HCT116 (cell line): ENCODE data around the gene EIF2S3B. TPM values are rescaled to one million over a fixed set of nuclear protein-coding genes. Genes with fewer than 3 reads are reported as not detected.

ENCODE experiments used
- ATAC-seq: fragments of 200-7000 bp; cut with Tn5 transposase; 2 replicates; pipeline ENCODE4 v1.9.1; 2020; ENCODE audit warnings: mild to moderate bottlenecking, moderate library complexity
- BruUV-seq: library from RNA; stranded (reverse); fragments of 400-500 nt; replicated peaks from 2 replicates; lab custom pipeline; 2021; lab: Mats Ljungman, UMichigan
- CTCF ChIA-PET: fragments of 300-600 bp; sonication (Branson Sonifier 250); formaldehyde crosslinking; loops from one replicate; lab custom pipeline; 2021; ENCODE audit warnings: antibody characterized with exemption; lab: Charles Lee
- POLR2A ChIA-PET: fragments of 300-600, 350-600 bp; sonication (Branson Sonifier 250); formaldehyde crosslinking; loops from one replicate; lab custom pipeline; 2021; ENCODE audit warnings: antibody characterized with exemption; lab: Charles Lee
- RAD21 ChIA-PET, 2 experiments: fragments of 300-600 bp; sonication (Branson Sonifier 250); formaldehyde crosslinking; loops; one replicate each; lab custom pipeline; 2023; ENCODE audit warnings: low total read pairs in 2 of 2; ENCODE audit not compliant: uncharacterized antibody in 2 of 2, unreplicated experiment in 2 of 2, low non-redundant PET in 1 of 2; lab: Charles Lee
- DNase-seq: peaks from one replicate; pipeline ENCODE4 v3.0.0-alpha.2; 2010; ENCODE audit warnings: low read depth, low spot score
- H2AFZ ChIP-seq: fragments of 200-600 bp; shearing (Covaris generic), sonication (generic); 2 replicates; pipeline ENCODE4 v1.6.1; 2017; ENCODE audit warnings: low read depth, mixed run types, mixed read lengths, antibody characterized with exemption, low read length; ENCODE audit not compliant: poor library complexity, severe bottlenecking
- H3K27ac ChIP-seq: 2 replicates; pipeline ENCODE4 v1.5.1; 2012; ENCODE audit warnings: low read depth, low read length
- H3K27me3 ChIP-seq: fragments of 200-600 bp; sonication (generic); 2 replicates; pipeline ENCODE4 v1.6.1; 2016; ENCODE audit warnings: mixed run types, low read length, mixed read lengths; ENCODE audit not compliant: insufficient read depth
- H3K36me3 ChIP-seq, 2 experiments: fragments of 200-500 bp in 1 of 2; fragments of 200-600 bp in 1 of 2; sonication (Bioruptor generic) in 1 of 2; sonication (generic) in 1 of 2; 2 replicates each; pipeline versions ENCODE4 v1.5.1 to v1.6.1; 2014 to 2016; ENCODE audit warnings: low read length in 2 of 2, inconsistent platforms in 1 of 2, mixed read lengths in 1 of 2, mixed run types in 1 of 2; ENCODE audit not compliant: insufficient read depth in 2 of 2, control insufficient read depth in 1 of 2
- H3K4me1 ChIP-seq, 2 experiments: fragments of 200-600 bp in 1 of 2; sonication (generic) in 1 of 2; 2 replicates each; pipeline versions ENCODE4 v1.5.1 to v1.6.1; 2012 to 2017; ENCODE audit warnings: low read length in 2 of 2, inconsistent platforms in 1 of 2, mild to moderate bottlenecking in 1 of 2, mixed read lengths in 1 of 2, mixed run types in 1 of 2, moderate library complexity in 1 of 2; ENCODE audit not compliant: insufficient read depth in 2 of 2, control insufficient read depth in 1 of 2
- H3K4me2 ChIP-seq: fragments of 200-600 bp; sonication (generic); 2 replicates; pipeline ENCODE4 v1.6.1; 2017; ENCODE audit warnings: mixed run types, low read length, mixed read lengths
- H3K4me3 ChIP-seq, 2 experiments: fragments of 200-600 bp in 1 of 2; sonication (generic) in 1 of 2; replicated peaks in 1 of 2; 2 replicates each; pipeline ENCODE4 v1.5.1; 2011 to 2016; ENCODE audit warnings: low read length in 2 of 2, control low read depth in 1 of 2, low read depth in 1 of 2, mild to moderate bottlenecking in 1 of 2, mixed read lengths in 1 of 2, mixed run types in 1 of 2
- H3K79me2 ChIP-seq: fragments of 200-600 bp; sonication (generic); 2 replicates; pipeline ENCODE4 v1.6.1; 2017; ENCODE audit warnings: mild to moderate bottlenecking, mixed run types, low read length, moderate library complexity, mixed read lengths; ENCODE audit not compliant: insufficient read depth
- H3K9ac ChIP-seq: fragments of 200-600 bp; sonication (generic); 2 replicates; pipeline ENCODE4 v1.6.1; 2016; ENCODE audit warnings: low read length, mixed read lengths
- H3K9me2 ChIP-seq: fragments of 200-600 bp; sonication (generic), shearing (Covaris generic); 2 replicates; pipeline ENCODE4 v1.6.1; 2017; ENCODE audit warnings: mixed run types, mild to moderate bottlenecking, moderate library complexity; ENCODE audit not compliant: insufficient read depth
- H3K9me3 ChIP-seq, 2 experiments: fragments of 200-500 bp in 1 of 2; fragments of 200-600 bp in 1 of 2; sonication (Bioruptor generic) in 1 of 2; sonication (generic) in 1 of 2; 2 replicates each; pipeline ENCODE4 v1.6.1; 2014 to 2017; ENCODE audit warnings: low read length in 2 of 2, mixed read lengths in 2 of 2, inconsistent platforms in 1 of 2, low read depth in 1 of 2, mild to moderate bottlenecking in 1 of 2, mixed run types in 1 of 2, moderate library complexity in 1 of 2; ENCODE audit not compliant: control insufficient read depth in 1 of 2, insufficient read depth in 1 of 2
- H4K20me1 ChIP-seq: fragments of 200-600 bp; sonication (generic), shearing (Covaris generic); 2 replicates; pipeline ENCODE4 v1.6.1; 2017; ENCODE audit warnings: mixed run types, mild to moderate bottlenecking, moderate library complexity; ENCODE audit not compliant: insufficient read depth
- ELF1 ChIP-seq: IDR thresholded peaks from 2 replicates; pipeline ENCODE4 v1.6.1; 2012; ENCODE audit warnings: low read depth, borderline replicate concordance
- EZH2 ChIP-seq: fragments of 200-600 bp; sonication (generic); IDR thresholded peaks from 2 replicates; pipeline ENCODE4 v1.6.1; 2017; ENCODE audit warnings: antibody characterized with exemption, mixed run types
- EZH2phosphoT487 ChIP-seq: fragments of 200-600 bp; IDR thresholded peaks from 2 replicates; pipeline ENCODE4 v1.6.1; 2018; ENCODE audit warnings: antibody characterized with exemption, borderline replicate concordance
- FOSL1 ChIP-seq: IDR thresholded peaks from 2 replicates; pipeline ENCODE4 v1.6.1; 2012; ENCODE audit warnings: low read depth
- JUND ChIP-seq: IDR thresholded peaks from 2 replicates; pipeline ENCODE4 v1.6.1; 2012
- MAX ChIP-seq: IDR thresholded peaks from 2 replicates; pipeline ENCODE4 v1.6.1; 2012
- POLR2A ChIP-seq: IDR thresholded peaks from 2 replicates; pipeline ENCODE4 v1.7.0; 2011; ENCODE audit warnings: borderline replicate concordance; ENCODE audit not compliant: insufficient read depth, insufficient read length; ENCODE audit errors: extremely low read depth
- POLR2AphosphoS5 ChIP-seq: IDR thresholded peaks from 2 replicates; pipeline ENCODE4 v1.6.1; 2011; ENCODE audit warnings: mild to moderate bottlenecking, low read depth, low read length, moderate library complexity
- RAD21 ChIP-seq: IDR thresholded peaks from 2 replicates; pipeline ENCODE4 v1.6.1; 2012; ENCODE audit warnings: low read depth, mild to moderate bottlenecking
- SP1 ChIP-seq: IDR thresholded peaks from 2 replicates; pipeline ENCODE4 v1.6.1; 2012; ENCODE audit warnings: low read depth
- TCF7L2 ChIP-seq: IDR thresholded peaks from 2 replicates; pipeline ENCODE4 v1.7.0; 2011; ENCODE audit warnings: borderline replicate concordance, inconsistent platforms; ENCODE audit not compliant: insufficient read depth, insufficient read length; ENCODE audit errors: extremely low read depth
- YY1 ChIP-seq: IDR thresholded peaks from 2 replicates; pipeline ENCODE4 v1.6.1; 2011; ENCODE audit warnings: low read length, low read depth, moderate library complexity, mild to moderate bottlenecking; ENCODE audit not compliant: insufficient replicate concordance; ENCODE audit errors: extremely low read depth
- ZBTB33 ChIP-seq: IDR thresholded peaks from 2 replicates; pipeline ENCODE4 v1.6.1; 2011; ENCODE audit warnings: mild to moderate bottlenecking, low read length, moderate library complexity; ENCODE audit not compliant: insufficient replicate concordance; ENCODE audit errors: extremely low read depth
- ZFX ChIP-seq: fragments of 450-650 bp; IDR thresholded peaks from 2 replicates; pipeline ENCODE4 v1.6.1; 2017
- intact Hi-C: fragments of 100-400 bp; cut with micrococcal nuclease; formaldehyde crosslinking; loops from 2 replicates; pipeline ENCODE4 v1.10.0; 2022
- total RNA-seq: library from RNA; stranded (reverse); gene quantifications from one replicate; pipeline ENCODE4 v1.2.1, GENCODE V29; 2021; ENCODE audit not compliant: unreplicated experiment

The EIF2S3B gene
- total RNA-seq, 1 experiment from 2014 or later, result 1.0 TPM

GRCh38 chr12:10554756-10555481, 49.2 kb downstream of the EIF2S3B start:
- H3K9me2 ChIP-seq, result no peaks in the 10 kb centered on the region
- no peak overlapping the region for H3K4me3 ChIP-seq
- TF ChIP-seq FOSL1 (no peak), MAX (no peak)
- ChIA-PET RAD21 (no interaction called here), CTCF (no interaction called here), POLR2A (no interaction called here)
- intact Hi-C loops, result no loop called here
- no TSS peak for BruUV-seq
- H3K4me1 ChIP-seq, result no peaks in the 10 kb centered on the region
- no peak overlapping the region for H3K27ac ChIP-seq
- DNase-seq (no peak), ATAC-seq (no peak)
- no peaks in the 10 kb centered on the region for H3K36me3 ChIP-seq
- H4K20me1 ChIP-seq, result no peaks in the 10 kb centered on the region
- H3K27me3 ChIP-seq, result no peaks in the 10 kb centered on the region
- H3K9ac ChIP-seq, result no peak overlapping the region
- H3K79me2 ChIP-seq, result no peaks in the 10 kb centered on the region
- no peak overlapping the region for H3K4me2 ChIP-seq
- peak overlapping the region; percentile 58 for H2AFZ ChIP-seq
- H3K9me3 ChIP-seq, result no peaks in the 10 kb centered on the region

DNA sequence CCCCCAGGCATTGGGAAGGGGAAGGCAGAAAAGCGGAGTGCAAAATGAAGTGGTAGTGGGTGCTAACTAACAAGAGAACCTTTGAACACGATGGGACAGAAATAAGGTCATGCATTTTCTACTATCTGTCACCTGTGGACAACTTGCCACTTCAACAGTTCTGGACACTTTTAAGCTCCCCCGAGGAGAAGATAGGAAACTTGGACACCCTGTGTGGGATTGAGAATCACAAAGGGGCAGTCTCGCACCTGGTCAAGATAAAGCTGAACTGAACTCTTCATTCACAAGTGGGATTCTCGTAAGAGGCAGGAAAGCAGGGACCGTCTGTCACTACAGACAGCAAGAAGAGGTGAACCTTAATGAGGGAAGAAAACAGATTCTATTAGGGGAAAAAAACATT, 51.6 kb downstream of the EIF2S3B start:
- ATAC-seq (no peak), DNase-seq (no peak)
- BruUV-seq, result no TSS peak
- ChIA-PET POLR2A (no interaction called here), CTCF (no interaction called here), RAD21 (no interaction called here)
- H3K9ac ChIP-seq, result no peak overlapping the region
- no peaks in the 10 kb centered on the region for H3K4me1 ChIP-seq
- intact Hi-C loops, result no loop called here
- no peaks in the 10 kb centered on the region for H3K27me3 ChIP-seq
- H3K27ac ChIP-seq, result no peak overlapping the region
- peak overlapping the region; percentile 40 for H2AFZ ChIP-seq
- H4K20me1 ChIP-seq, result no peaks in the 10 kb centered on the region
- H3K4me3 ChIP-seq, result no peak overlapping the region
- no peaks in the 10 kb centered on the region for H3K36me3 ChIP-seq
- no peak overlapping the region for H3K4me2 ChIP-seq
- H3K9me2 ChIP-seq, result no peaks in the 10 kb centered on the region
- H3K9me3 ChIP-seq, result no peaks in the 10 kb centered on the region
- no peaks in the 10 kb centered on the region for H3K79me2 ChIP-seq
- no peak for TF ChIP-seq SP1
- TF ChIP-seq RAD21, result no peak
- TF ChIP-seq YY1, result no peak
- no peak for TF ChIP-seq ZBTB33
- no peak for TF ChIP-seq ZFX
- TF ChIP-seq TCF7L2, result no peak
- no peak for TF ChIP-seq EZH2
- TF ChIP-seq POLR2A, result no peak
- TF ChIP-seq POLR2AphosphoS5, result no peak
- TF ChIP-seq MAX, result no peak
- no peak for TF ChIP-seq JUND
- no peak for TF ChIP-seq EZH2phosphoT487
- TF ChIP-seq ELF1, result no peak
